SH-SY5Y (cell line): ENCODE data around the gene KIF2C.

Experiments
- GATA2 ChIP-seq: IDR thresholded peaks from 2 replicates; pipeline ENCODE4 v1.6.1; 2011; ENCODE audit warnings: mild to moderate bottlenecking, low read depth, low read length
- GATA3 ChIP-seq: IDR thresholded peaks from 2 replicates; pipeline ENCODE4 v1.6.1; 2011; ENCODE audit warnings: low read depth, mild to moderate bottlenecking, low read length, moderate library complexity

DNA sequence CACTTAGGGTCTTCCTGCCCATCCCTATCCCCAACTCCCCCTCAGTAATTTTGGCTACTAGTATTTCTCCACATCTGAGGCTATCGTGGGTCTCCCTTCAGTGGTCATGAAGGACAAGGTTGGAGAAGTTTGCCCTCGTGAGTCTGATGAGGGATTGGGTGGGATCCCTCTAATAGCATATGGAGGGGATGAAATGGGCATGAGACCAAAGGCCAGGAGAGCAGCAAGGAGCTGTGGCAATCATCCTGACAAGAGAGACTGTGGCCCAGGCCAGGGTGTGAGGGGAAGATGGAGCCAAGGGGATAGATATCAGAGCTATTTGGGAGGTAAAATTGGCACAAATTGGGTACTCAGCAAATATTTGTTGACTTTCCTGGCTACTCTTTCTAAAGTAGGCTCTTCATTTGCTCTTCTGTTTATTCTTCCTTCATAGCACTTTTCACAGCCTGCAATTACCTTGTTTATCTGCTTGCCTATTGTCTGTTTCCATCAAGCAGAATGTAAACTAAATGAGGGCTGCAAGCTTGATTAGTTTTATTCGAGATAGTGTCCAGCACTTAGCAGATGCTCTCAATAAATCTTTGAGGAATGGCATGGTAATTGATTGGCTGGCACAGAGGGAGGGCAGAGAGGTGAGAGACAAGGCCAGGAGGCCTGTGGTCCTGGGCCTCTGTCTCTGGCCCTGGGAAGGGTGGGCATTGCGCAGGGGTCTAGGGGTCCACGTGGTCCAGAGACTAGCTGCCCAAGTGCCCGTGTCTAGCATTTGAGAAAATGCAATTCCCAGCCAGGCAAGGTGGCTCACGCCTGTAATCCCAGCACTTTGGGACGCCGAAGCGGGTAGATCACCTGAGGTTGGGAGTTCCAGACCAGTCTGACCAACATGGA, 59.1 kb downstream of the KIF2C start:
- no peak for TF ChIP-seq GATA3
- no peak for TF ChIP-seq GATA2
